Activated naive CD4-positive, alpha-beta T cell treated with anti-CD3 and anti-CD28 coated beads, Interleukin-2, amount 50 U/mL, for 16 hours (primary cell): ENCODE data around the gene SEMA4A.
"Not testable (repeated sequence)": the region's sequence is repeated elsewhere in the genome, so short reads cannot be mapped to it uniquely, and the experiment has no call there.

Source experiments
- DNase-seq: peaks from one replicate; pipeline ENCODE4 v3.0.0-alpha.2; 2020

Gene SEMA4A

DNA sequence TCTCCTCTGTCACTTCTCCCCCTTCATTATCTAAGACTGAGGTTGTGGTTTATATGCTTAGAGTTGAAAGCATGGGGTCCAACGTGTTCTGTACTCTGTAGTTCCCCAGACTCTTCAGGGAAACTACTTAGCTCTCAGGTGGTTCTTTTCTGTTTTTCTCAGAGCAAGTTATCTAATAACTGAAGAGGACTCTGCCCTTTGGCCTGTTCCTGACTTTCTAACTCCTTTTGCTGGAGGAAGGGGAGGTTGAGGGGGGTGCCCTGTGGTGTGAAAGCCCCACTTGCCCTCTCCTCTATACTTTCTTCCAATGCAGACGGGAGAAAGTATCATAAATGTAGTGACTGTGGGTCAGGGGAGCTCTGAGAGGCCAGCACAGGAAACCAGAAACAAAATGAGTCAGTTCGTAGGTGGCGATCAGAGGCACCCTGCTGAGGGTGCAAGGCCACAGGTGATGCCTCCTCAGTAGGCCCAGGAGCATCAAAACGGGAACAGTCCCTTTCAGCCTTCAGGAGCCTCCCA lies 45.5 kb downstream of the SEMA4A start:
- DNase-seq = no peak

DNA sequence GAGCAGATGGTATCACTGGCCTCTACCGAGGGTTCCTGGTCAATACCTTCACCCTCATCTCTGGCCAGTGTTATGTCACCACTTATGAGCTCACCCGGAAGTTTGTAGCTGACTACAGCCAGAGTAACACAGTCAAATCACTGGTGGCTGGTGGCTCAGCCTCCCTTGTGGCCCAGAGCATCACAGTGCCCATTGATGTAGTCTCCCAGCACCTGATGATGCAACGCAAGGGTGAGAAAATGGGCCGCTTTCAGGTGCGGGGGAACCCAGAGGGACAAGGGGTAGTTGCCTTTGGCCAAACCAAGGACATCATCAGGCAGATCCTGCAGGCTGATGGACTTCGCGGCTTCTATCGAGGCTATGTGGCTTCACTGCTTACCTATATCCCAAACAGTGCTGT lies 46.7 kb downstream of the SEMA4A start:
- no peak for DNase-seq

DNA sequence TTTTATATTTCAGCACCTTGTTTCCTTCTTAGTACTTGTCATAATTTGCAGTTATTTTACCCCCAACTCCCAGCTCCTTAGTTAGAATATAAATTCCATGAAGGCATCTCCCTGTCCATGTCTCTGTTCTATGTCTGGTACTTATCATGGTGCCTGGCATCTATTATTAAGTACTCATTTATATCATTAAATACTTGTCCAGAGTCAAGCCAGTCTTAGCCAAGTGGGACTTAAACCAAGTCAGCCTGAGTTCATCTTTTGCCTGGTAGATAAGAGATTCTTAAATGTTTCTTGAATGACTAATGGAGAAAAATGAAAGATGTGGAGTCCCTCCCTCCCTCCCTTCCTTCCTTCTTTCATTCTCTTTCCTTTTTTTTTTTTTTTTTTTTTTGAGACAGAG lies 49.9 kb downstream of the SEMA4A start:
- DNase-seq = no peak

DNA sequence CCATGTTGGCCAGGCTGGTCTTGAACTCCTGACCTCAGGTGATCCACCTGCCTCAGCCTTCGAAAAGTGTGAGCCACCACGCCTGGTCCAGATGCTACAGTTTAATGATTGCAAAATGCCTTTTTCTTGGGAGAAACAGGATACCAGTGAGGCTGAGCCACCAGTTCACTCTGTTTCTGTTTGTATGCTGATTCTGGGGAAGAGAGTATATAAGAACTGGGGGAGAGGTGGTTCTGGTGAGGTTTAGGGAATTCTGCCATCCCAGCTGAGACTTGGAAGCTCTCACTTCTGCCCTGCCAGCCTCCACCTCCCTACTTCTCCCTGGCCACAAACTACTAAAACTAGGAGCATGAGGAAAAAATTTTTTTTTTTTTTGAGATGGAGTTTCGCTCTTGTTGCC lies 51.3 kb downstream of the SEMA4A start:
- no peak for DNase-seq

DNA sequence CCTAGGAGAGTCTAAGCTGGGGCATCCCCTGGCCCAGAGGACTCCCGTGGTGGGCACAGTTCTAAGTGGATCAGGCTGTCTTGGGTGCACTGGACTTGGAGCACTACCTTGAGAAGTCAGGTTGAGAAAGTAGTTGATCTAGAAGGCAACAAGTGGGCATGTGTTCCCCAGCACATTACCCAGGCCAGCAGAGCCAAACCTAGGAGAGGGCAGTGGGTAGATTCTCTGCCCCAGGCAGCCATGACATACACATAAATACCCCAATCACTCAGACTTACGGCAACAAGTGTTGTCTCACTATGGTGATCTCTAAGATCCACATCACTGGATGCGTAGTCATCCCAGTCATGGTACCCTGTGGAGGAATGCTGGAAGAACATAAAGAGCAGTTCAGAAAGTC lies 57.9 kb downstream of the SEMA4A start:
- no peak for DNase-seq

DNA sequence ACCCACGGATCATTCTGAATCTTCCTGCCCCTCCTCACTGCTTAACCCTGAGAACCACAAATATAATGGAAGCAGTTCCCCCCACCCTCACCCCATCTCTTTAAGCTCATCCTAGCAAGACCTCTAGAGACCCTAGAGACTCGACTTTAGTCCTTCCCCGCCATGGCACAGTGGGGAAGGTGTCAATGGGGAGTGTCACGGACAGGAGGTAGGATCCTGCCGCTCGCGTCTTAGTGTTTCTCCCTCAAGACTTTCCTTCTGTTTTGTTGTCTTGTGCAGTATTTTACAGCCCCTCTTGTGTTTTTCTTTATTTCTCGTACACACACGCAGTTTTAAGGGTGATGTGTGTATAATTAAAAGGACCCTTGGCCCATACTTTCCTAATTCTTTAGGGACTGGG lies 58.7 kb downstream of the SEMA4A start:
- no peak for DNase-seq

DNA sequence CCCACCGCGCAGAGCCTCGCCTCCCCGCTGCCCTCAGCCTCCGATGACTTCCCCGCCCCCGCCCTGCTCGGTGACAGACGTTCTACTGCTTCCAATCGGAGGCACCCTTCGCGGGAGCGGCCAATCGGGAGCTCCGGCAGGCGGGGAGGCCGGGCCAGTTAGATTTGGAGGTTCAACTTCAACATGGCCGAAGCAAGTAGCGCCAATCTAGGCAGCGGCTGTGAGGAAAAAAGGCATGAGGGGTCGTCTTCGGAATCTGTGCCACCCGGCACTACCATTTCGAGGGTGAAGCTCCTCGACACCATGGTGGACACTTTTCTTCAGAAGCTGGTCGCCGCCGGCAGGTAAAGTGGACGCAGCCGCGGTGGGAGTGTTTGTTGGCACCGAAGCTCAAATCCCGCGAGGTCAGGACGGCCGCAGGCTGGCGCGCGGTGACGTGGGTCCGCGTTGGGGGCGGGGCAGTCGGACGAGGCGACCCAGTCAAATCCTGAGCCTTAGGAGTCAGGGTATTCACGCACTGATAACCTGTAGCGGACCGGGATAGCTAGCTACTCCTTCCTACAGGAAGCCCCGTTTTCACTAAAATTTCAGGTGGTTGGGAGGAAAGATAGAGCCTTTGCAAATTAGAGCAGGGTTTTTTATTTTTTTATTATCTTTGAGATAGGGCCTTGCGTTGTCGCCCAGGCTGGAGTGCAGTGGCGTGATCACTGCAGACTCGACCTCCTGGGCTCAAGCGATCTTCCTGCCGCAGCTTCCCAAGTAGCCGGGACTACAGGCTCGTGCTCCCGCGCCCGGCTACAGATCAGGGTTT lies 59.7 kb downstream of the SEMA4A start, which contains the start of gene PMF1:
PMF1 (plus strand) TSS at position 175 of the 811 bp plus-strand sequence; CDS start at position 184, 9 bp downstream.
- peak; percentile 96 for DNase-seq

DNA sequence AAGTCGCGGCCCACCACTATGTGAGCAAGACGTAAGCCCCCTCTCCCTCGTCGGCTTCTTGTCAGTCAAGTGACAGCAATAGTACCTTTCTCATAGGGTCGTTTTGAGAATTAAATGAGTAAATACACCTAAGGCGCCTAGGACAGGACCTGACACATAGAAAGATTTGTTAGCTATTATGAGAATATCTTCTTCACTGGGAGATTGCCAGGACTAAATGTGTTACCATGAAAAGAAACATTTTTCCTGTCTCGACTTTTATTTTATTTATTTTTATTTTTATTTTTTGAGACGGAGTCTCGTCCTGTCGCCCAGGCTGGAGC lies 60.2 kb downstream of the SEMA4A start:
- no peak for DNase-seq

DNA sequence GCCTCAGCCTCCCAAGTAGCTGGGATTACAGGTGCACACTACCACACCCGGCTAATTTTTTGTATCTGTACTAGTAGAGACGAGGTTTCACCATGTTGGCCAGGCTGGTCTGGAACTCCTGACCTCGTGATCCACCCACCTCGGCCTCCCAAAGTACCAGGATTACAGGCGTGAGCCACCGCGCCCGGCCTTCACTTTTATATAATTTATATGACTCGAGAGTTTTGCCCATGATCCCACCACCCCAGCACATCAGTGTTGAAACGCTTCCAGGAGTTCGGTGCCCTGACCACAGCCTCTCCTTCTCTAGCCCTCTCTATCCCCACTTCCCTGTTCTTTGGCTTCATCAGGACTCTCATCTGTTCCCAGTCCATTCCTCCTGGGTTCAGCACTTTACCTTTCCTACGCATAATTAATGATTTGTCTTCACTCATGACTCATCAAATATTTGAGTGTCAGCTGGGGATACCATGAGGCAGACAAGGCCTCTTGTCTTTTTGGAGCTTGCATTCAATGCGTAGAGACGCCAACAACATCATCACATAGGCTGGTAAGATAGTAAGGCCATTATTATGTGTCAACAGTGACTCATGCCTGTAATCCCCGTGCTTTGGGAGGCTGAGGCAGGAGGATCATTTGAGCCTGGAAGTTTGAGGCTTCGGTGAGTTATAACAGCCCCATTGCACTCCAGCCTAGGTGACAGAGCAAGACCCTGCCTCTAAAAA lies 60.8 kb downstream of the SEMA4A start:
- peak; percentile 19 for DNase-seq

DNA sequence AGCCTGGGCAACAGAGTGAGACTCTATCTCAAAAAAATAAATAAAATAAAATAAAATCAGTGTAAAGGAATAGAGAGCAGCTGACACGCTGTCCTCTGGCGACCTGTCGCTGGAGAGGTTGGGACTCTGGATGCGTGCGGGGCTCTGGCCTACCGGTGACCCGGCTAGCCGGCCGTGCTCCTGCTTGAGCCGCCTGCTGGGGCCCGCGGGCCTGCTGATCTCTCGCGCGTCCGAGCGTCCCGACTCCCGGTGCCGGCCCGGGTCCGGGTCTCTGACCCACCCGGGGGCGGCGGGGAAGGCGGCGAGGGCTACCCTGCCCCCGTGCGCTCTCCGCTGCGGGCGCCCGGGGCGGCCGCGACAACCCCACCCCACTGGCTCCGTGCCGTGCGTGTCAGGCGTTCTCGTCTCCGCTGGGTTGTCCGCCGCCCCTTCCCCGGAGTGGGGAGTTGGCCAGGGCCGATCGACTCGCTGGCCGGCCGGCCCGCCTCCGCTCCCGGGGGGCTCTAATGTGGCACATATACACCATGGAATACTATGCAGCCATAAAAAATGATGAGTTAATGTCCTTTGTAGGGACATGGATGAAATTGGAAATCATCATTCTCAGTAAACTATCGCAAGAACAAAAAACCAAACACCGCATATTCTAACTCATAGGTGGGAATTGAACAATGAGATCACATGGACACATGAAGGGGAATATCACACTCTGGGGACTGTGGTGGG lies 63.1 kb downstream of the SEMA4A start:
- DNase-seq = not testable (repeated sequence)

DNA sequence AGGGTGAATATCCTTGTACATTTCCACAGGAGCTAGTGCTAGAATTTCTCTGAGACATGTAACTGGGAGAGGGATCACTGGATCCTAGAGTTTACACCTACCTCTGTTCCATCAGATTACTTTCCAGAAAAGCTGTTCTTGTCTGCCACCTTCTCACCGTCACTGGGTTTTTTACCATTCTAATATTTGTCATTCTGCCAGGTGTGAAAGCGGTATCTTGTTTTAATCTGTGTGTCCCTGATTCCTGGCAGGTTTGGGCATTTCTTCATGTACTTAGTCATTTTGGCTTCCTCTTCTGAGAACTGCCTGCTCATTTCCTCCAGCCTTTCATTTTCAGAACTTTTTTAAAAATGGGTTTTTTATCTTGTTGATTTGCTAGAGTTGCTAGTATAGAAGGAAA lies 64.5 kb downstream of the SEMA4A start:
- peak; percentile 46 for DNase-seq

DNA sequence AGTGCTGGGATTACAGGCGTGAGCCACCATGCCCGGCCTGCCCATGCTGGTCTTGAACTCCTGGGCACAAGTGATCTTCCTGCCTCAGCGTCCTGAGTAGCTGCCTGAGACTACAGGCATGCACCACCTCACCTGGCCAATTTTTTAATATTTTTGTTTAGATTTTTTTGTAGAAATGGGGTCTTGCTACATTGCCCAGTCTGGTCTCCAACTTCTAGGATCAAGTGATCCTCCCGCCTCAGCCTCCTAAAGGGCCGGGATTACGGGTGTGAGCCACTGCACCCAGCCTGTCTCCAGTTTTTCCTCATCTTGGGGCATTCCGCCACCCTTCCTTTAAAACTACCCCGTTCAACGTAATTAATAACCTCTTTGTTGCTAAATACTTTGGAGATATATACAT lies 66.8 kb downstream of the SEMA4A start:
- DNase-seq = no peak

DNA sequence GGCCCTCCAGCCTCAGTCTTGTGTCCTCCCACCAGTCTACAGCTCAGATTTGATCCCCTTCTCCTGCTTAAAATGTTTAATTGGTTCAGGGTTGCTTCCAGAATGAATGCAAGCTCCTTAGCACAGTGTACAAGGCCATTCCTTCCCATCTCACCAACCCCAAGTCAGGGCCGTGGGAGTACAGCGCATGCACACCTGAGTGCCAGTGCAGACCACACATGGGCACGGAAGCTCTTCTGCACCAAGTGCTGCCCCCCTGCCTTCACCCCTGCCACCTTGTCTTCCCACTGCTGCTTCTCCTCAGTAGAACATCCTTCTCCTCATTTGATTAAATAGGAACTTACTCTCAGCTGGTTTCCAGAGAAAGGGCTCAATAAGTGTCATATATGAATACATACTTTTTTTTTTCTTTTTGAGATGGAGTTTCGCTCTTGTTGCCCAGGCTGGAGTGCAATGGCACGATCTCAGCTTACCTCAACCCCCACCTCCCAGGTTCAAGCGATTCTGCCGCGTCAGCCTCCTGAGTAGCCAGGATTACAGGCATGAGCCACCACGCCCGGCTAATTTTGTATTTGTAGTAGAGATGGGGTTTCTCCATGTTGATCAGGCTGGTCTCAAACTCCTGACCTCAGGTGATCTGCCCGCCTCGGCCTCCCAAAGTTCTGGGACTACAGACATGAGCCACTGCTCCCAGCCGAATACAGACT lies 68.8 kb downstream of the SEMA4A start:
- DNase-seq = no peak

DNA sequence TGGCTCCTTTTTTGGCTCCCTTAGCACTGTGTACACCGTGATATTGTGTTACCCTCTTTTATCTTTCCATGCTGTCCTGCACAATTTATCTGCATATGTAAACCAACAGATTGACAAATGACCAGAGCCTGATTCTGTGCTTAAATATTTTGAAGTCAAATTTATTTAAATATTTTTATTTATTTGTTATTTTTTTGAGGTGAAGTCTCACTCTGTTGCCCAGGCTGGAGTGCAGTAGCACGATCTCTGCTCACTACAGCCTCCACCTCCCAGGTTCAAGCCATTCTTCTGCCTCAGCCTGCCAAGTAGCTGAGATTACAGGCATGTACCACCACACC lies 72.3 kb downstream of the SEMA4A start:
- DNase-seq = no peak

DNA sequence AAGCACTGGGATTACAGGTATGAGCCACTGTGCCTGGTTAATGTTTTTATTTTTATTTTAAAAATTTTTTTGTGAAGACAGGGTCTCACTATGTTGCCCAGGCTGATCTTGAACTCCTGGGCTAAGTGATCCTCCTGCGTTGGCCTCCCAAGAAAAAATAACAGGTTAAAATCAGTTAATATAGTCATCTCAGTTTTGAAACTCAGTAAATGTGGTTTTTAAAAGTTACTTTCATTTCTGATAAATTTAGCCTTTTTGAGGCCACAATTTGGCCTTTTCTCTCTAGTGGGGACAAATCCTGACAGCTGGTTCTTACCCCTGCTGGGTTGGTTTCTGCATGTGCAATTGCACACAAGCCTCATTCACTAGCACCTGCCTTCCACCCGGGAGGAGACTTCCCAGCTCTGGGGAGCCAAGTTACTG lies 72.7 kb downstream of the SEMA4A start:
- no peak for DNase-seq

DNA sequence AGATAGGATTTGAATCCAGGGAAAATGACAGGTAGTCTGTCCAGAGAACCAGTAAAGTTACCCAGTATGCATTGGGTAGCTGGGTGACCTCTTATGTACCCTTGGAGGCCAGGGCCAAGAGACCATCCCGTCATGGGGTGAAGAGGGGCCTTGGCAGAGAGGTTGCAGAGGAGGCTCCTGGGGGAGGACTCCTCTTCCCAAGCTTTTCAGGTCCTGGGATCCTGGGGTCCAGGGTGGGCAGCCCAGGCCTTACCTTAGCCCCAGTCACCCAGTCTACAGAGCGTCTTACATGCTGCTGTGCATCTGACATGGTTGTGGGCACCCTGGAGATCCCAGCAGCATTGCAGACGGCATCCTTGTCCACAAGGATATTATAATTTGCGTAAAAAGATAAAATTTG lies 73.4 kb downstream of the SEMA4A start:
- DNase-seq = no peak
